Nephron (organoid): Measurements from ENCODE around the gene AGAP1.
A peak's percentile ranks its signal among the peaks of the same experiment; 100 is the strongest.

Source experiments
- H3K27ac Mint-ChIP-seq, 3 experiments: 2 replicates each; pipeline ENCODE4 v1.8.0; 2020; ENCODE audit warnings: mixed read lengths in 3 of 3, mild to moderate bottlenecking in 2 of 3, moderate library complexity in 1 of 3
- H3K27me3 Mint-ChIP-seq: 2 replicates; pipeline ENCODE4 v1.8.0; 2021; ENCODE audit warnings: low read depth, mild to moderate bottlenecking, moderate library complexity, mixed read lengths
- H3K36me3 Mint-ChIP-seq: 2 replicates; pipeline ENCODE4 v1.8.0; 2020; ENCODE audit warnings: low read depth, mixed read lengths
- H3K4me1 Mint-ChIP-seq: 2 replicates; pipeline ENCODE4 v1.8.0; 2020; ENCODE audit warnings: mixed read lengths
- H3K4me3 Mint-ChIP-seq, 3 experiments: 2 replicates each; pipeline ENCODE4 v1.8.0; 2020; ENCODE audit warnings: mild to moderate bottlenecking in 3 of 3, mixed read lengths in 3 of 3, moderate library complexity in 2 of 3
- H3K9me3 Mint-ChIP-seq: 2 replicates; pipeline ENCODE4 v1.8.0; 2020; ENCODE audit warnings: mixed read lengths
- CTCF ChIP-seq, 3 experiments: fragments of 200-600 bp; sonication (generic); IDR thresholded peaks; one replicate each; pipeline ENCODE4 v1.5.0; 2021; ENCODE audit warnings: antibody characterized with exemption in 3 of 3; ENCODE audit not compliant: unreplicated experiment in 3 of 3

AGAP1 gene

GRCh38 chr2:235545339-235546150, 51.7 kb downstream of the AGAP1 start:
- peaks cover 10% of the 10 kb centered on the region for H3K27me3 Mint-ChIP-seq
- H3K27ac Mint-ChIP-seq: peak overlapping the region in 2 of 3 experiments; percentile 5 to 21
- no peak for TF ChIP-seq CTCF (IDR thresholded peaks at IDR 0.05; ENCODE audit: unreplicated experiment in 3 of 3)
- peaks cover 17% of the 10 kb centered on the region for H3K4me1 Mint-ChIP-seq
- no peaks in the 10 kb centered on the region for H3K36me3 Mint-ChIP-seq
- no peak overlapping the region for H3K4me3 Mint-ChIP-seq
- no peaks in the 10 kb centered on the region for H3K9me3 Mint-ChIP-seq

- Mint-ChIP-seq H3K4me3 (no peak overlapping the region), H3K4me1 (peaks cover 17% of the 10 kb centered on the region), H3K36me3 (no peaks in the 10 kb centered on the region), H3K9me3 (no peaks in the 10 kb centered on the region), H3K27ac (peak overlapping the region in 1 of 3 experiments; percentile 5), H3K27me3 (peaks cover 10% of the 10 kb centered on the region)
- no peak for TF ChIP-seq CTCF (IDR thresholded peaks at IDR 0.05; ENCODE audit: unreplicated experiment in 3 of 3)
Observed at GRCh38 chr2:235546151-235546435, 52.2 kb downstream of the AGAP1 start.

GRCh38 chr2:235546436-235546835, 52.6 kb downstream of the AGAP1 start:
- Mint-ChIP-seq H3K36me3 (no peaks in the 10 kb centered on the region), H3K9me3 (no peaks in the 10 kb centered on the region), H3K27me3 (peaks cover 10% of the 10 kb centered on the region), H3K4me1 (peaks cover 17% of the 10 kb centered on the region), H3K27ac (no peak overlapping the region), H3K4me3 (no peak overlapping the region)
- no peak for TF ChIP-seq CTCF (IDR thresholded peaks at IDR 0.05; ENCODE audit: unreplicated experiment in 3 of 3)

GRCh38 chr2:235549735-235550377, 56.0 kb downstream of the AGAP1 start:
- Mint-ChIP-seq H3K27ac (no peak overlapping the region), H3K4me3 (no peak overlapping the region), H3K4me1 (peaks cover 23% of the 10 kb centered on the region), H3K9me3 (no peaks in the 10 kb centered on the region), H3K36me3 (no peaks in the 10 kb centered on the region), H3K27me3 (peaks cover 21% of the 10 kb centered on the region)
- no peak for TF ChIP-seq CTCF (IDR thresholded peaks at IDR 0.05; ENCODE audit: unreplicated experiment in 3 of 3)

- TF ChIP-seq CTCF (IDR thresholded peaks at IDR 0.05; ENCODE audit: unreplicated experiment in 3 of 3): no peak
- H3K4me3 Mint-ChIP-seq: no peak overlapping the region
- H3K9me3 Mint-ChIP-seq: no peaks in the 10 kb centered on the region
- H3K27me3 Mint-ChIP-seq: peaks cover 26% of the 10 kb centered on the region
- H3K36me3 Mint-ChIP-seq: no peaks in the 10 kb centered on the region
- peaks cover 18% of the 10 kb centered on the region for H3K4me1 Mint-ChIP-seq
- no peak overlapping the region for H3K27ac Mint-ChIP-seq
Observed at GRCh38 chr2:235550378-235550760, 56.5 kb downstream of the AGAP1 start.

- Mint-ChIP-seq H3K27me3 (peaks cover 32% of the 10 kb centered on the region), H3K4me3 (no peak overlapping the region)
Observed at GRCh38 chr2:235550946-235551345, 57.1 kb downstream of the AGAP1 start.

More at GRCh38 chr2:235550946-235551345, 57.1 kb downstream of the AGAP1 start:
- Mint-ChIP-seq H3K9me3 (no peaks in the 10 kb centered on the region), H3K4me1 (peaks cover 12% of the 10 kb centered on the region), H3K36me3 (no peaks in the 10 kb centered on the region), H3K27ac (no peak overlapping the region)
- no peak for TF ChIP-seq CTCF (IDR thresholded peaks at IDR 0.05; ENCODE audit: unreplicated experiment in 3 of 3)
